GM12878 (cell line): ENCODE data around the gene FHOD3. TPM values are rescaled to one million over a fixed set of nuclear protein-coding genes. Genes with fewer than 3 reads are reported as not detected.

Source experiments
- ATAC-seq: fragments of 200-7000 bp; cut with Tn5 transposase; 3 replicates; pipeline ENCODE4 v1.9.1; 2020; ENCODE audit warnings: mild to moderate bottlenecking, moderate library complexity
- BruUV-seq: library from RNA; stranded (reverse); fragments of 400-500 nt; replicated peaks from 2 replicates; lab custom pipeline; 2021; lab: Mats Ljungman, UMichigan
- CTCF ChIA-PET: fragments of 300-600 bp; sonication (Branson Sonifier 250); formaldehyde crosslinking; extraction: SDS; loops from one replicate; lab custom pipeline; 2021; ENCODE audit warnings: inconsistent platforms; lab: Yijun Ruan, JAX
- POLR2A ChIA-PET: fragments of 350-600 bp; formaldehyde crosslinking; extraction: SDS; loops from one replicate; lab custom pipeline; 2021; ENCODE audit warnings: inconsistent platforms; lab: Charles Lee
- RAD21 ChIA-PET: fragments of 300-600 bp; sonication (Branson Sonifier 250); formaldehyde crosslinking; loops from one replicate; lab custom pipeline; 2023; ENCODE audit warnings: antibody characterized with exemption; ENCODE audit not compliant: unreplicated experiment; lab: Charles Lee
- SMC1A ChIA-PET: fragments of 300-600 bp; sonication (Branson Sonifier 250); formaldehyde crosslinking; loops from one replicate; lab custom pipeline; 2023; ENCODE audit not compliant: unreplicated experiment, uncharacterized antibody; lab: Charles Lee
- DNase-seq: peaks from one replicate; pipeline ENCODE4 v3.0.0-alpha.2; 2011; ENCODE audit warnings: low read depth, low spot score
- FAIRE-seq: peaks from 3 replicates; lab custom pipeline; 2011; peaks lifted over from hg19 to GRCh38; lab: Jason Lieb, UNC
- H2AFZ ChIP-seq: 2 replicates; pipeline ENCODE4 v1.6.0; 2011; ENCODE audit warnings: low read depth, low read length, control low read depth; ENCODE audit not compliant: control insufficient read depth
- H3K27ac ChIP-seq: 2 replicates; pipeline ENCODE4 v1.5.1; 2011; ENCODE audit warnings: control low read depth; ENCODE audit not compliant: control insufficient read depth, insufficient read depth
- H3K27me3 ChIP-seq, 2 experiments: replicated peaks in 1 of 2; 2 replicates each; pipeline versions ENCODE4 v1.6.0 to v1.6.1; 2011; ENCODE audit warnings: low read length in 1 of 2; ENCODE audit not compliant: control insufficient read depth in 2 of 2, insufficient read depth in 2 of 2
- H3K36me3 ChIP-seq, 2 experiments: 2 replicates each; pipeline ENCODE4 v1.5.1; 2011; ENCODE audit warnings: low read length in 1 of 2; ENCODE audit not compliant: control insufficient read depth in 2 of 2, insufficient read depth in 2 of 2
- H3K4me1 ChIP-seq: 2 replicates; pipeline ENCODE4 v1.6.1; 2011; ENCODE audit warnings: mild to moderate bottlenecking, low read length, moderate library complexity, mixed read lengths; ENCODE audit not compliant: control insufficient read depth, insufficient read depth
- H3K4me2 ChIP-seq: 2 replicates; pipeline ENCODE4 v1.6.0; 2011; ENCODE audit warnings: control low read depth; ENCODE audit not compliant: control insufficient read depth, insufficient read depth
- H3K4me3 ChIP-seq: fragments of 200-600 bp; sonication (generic); 2 replicates; pipeline ENCODE4 v1.5.1; 2016
- H3K79me2 ChIP-seq: 2 replicates; pipeline ENCODE4 v1.6.0; 2011; ENCODE audit warnings: low read length; ENCODE audit not compliant: control insufficient read depth, insufficient read depth
- H3K9ac ChIP-seq: 2 replicates; pipeline ENCODE4 v1.8.0; 2011; ENCODE audit warnings: low read length, control low read depth, mixed read lengths; ENCODE audit not compliant: control insufficient read depth, insufficient read depth
- H3K9me3 ChIP-seq: replicated peaks from 3 replicates; pipeline ENCODE4 v1.5.1; 2011; ENCODE audit warnings: mild to moderate bottlenecking, low read length; ENCODE audit not compliant: control insufficient read depth, insufficient read depth
- H4K20me1 ChIP-seq: 2 replicates; pipeline ENCODE4 v1.6.0; 2011; ENCODE audit not compliant: control insufficient read depth, insufficient read depth
- BRCA1 ChIP-seq: IDR thresholded peaks from 2 replicates; pipeline ENCODE4 v1.6.1; 2011; ENCODE audit warnings: low read depth, low read length, improper control_type of control experiment
- ETV6 ChIP-seq, 2 experiments: fragments of 450-650 bp in 1 of 2; IDR thresholded peaks in 1 of 2; conservative IDR thresholded peaks in 1 of 2; 2 replicates each; pipeline ENCODE4 v1.6.1; 2014; ENCODE audit warnings: antibody characterized with exemption in 1 of 2, borderline replicate concordance in 1 of 2, low read depth in 1 of 2, mild to moderate bottlenecking in 1 of 2, moderate library complexity in 1 of 2
- HDGF ChIP-seq: fragments of 450-650 bp; IDR thresholded peaks from 2 replicates; pipeline ENCODE4 v1.6.1; 2016; ENCODE audit warnings: antibody characterized with exemption
- KLF5 ChIP-seq: fragments of 450-650 bp; IDR thresholded peaks from 2 replicates; pipeline ENCODE4 v1.6.1; 2014; ENCODE audit warnings: mild to moderate bottlenecking; ENCODE audit not compliant: partially characterized antibody
- NRF1 ChIP-seq: conservative IDR thresholded peaks from 2 replicates; pipeline ENCODE4 v1.6.1; 2011; ENCODE audit warnings: mild to moderate bottlenecking, low read depth, low read length, improper control_type of control experiment
- RAD21 ChIP-seq: IDR thresholded peaks from 2 replicates; pipeline ENCODE4 v1.6.1; 2011; ENCODE audit warnings: mild to moderate bottlenecking, low read depth, low read length, moderate library complexity; ENCODE audit not compliant: insufficient read depth
- SMAD1 ChIP-seq: fragments of 450-650 bp; IDR thresholded peaks from 2 replicates; pipeline ENCODE4 v1.6.1; 2018; ENCODE audit warnings: mild to moderate bottlenecking, low read depth; ENCODE audit not compliant: partially characterized antibody
- TCF12 ChIP-seq: IDR thresholded peaks from 2 replicates; pipeline ENCODE4 v1.6.1; 2011; ENCODE audit warnings: low read depth, mild to moderate bottlenecking, low read length
- ZBED1 ChIP-seq: IDR thresholded peaks from 2 replicates; pipeline ENCODE4 v1.6.1; 2016; ENCODE audit warnings: borderline replicate concordance
- ZNF217 ChIP-seq: fragments of 450-650 bp; IDR thresholded peaks from 2 replicates; pipeline ENCODE4 v1.6.1; 2017; ENCODE audit warnings: antibody characterized with exemption, mild to moderate bottlenecking
- WGBS: methylation state at CpG from one replicate; pipeline ENCODE4 v1.1.6; 2016; ENCODE audit warnings: low lambda C conversion rate; ENCODE audit not compliant: insufficient replicate concordance, insufficient coverage; ENCODE audit errors: missing lambda C conversion rate; 5-methylcytosine and 5-hydroxymethylcytosine counted together
- in situ Hi-C: fragments of 300-500 bp; cut with MboI; formaldehyde crosslinking; loops from 9 replicates; pipeline ENCODE4 v1.14.3; 2018; ENCODE audit warnings: mixed read lengths
- intact Hi-C: fragments of 100-400 bp; cut with micrococcal nuclease; formaldehyde crosslinking; loops from one replicate; pipeline ENCODE4 v1.14.2; 2022; ENCODE audit not compliant: unreplicated experiment
- polyA plus RNA-seq, 11 experiments: library from polyadenylated mRNA; depleted of rRNA in 4 of 11; unstranded in 6 of 11; stranded (reverse) in 5 of 11; fragments of >200 nt; fragmentation: Nextera tagmentation in 4 of 11; fragmentation: Illumina TruSeq in 1 of 11; extraction: Ambion mirVana in 4 of 11; extraction: Trizol in 1 of 11; gene quantifications; 1 replicate in 1 of 11; 2 replicates in 10 of 11; pipeline versions ENCODE4 v1.2.1 to v1.2.3, GENCODE V29; 2011 to 2016; ENCODE audit warnings: inconsistent platforms in 2 of 11, missing spikeins in 2 of 11, low read depth in 1 of 11
- total RNA-seq, 4 experiments: library from RNA; depleted of rRNA in 3 of 4; stranded (reverse); fragments of >200 nt in 3 of 4; fragmentation: Illumina TruSeq in 1 of 4; extraction: Trizol in 1 of 4; gene quantifications; 2 replicates each; pipeline versions ENCODE4 v1.2.1 to v1.2.3, GENCODE V29; 2013 to 2021

FHOD3 gene
- total and polyA plus RNA-seq, 10 of the 15 experiments (the other 5 are each of a cell fraction or from before 2014, with no cell fraction given) = 0.77 to 26.7 (median 10.4) TPM

DNA sequence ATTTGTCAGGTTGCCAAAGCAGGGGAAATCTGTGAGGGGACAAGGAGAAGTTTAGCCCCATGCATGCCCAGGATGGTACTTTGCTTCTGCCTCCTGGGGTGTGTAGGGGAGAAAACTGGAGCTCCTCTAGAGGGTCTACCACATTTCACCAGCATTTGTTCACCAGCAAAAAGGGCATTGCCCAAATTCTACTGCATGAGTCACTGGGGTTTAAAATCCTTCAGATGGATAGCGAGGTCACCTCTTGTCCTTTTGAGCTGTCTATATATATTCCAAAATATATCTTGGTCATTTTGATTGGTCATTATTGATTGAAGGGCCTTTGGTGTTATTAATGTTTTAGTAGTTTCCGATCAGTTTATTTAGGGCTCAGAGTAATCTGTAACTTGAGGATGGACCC, 18.7 kb downstream of the FHOD3 start (continued):
- TF ChIP-seq ZBED1 = no peak
- TF ChIP-seq SMAD1 = no peak
- no peak for TF ChIP-seq RAD21
- no peak for TF ChIP-seq NRF1
- no peak for TF ChIP-seq ZNF217
- TF ChIP-seq TCF12 = no peak
- TF ChIP-seq KLF5 = no peak
- no peak for TF ChIP-seq BRCA1

DNA sequence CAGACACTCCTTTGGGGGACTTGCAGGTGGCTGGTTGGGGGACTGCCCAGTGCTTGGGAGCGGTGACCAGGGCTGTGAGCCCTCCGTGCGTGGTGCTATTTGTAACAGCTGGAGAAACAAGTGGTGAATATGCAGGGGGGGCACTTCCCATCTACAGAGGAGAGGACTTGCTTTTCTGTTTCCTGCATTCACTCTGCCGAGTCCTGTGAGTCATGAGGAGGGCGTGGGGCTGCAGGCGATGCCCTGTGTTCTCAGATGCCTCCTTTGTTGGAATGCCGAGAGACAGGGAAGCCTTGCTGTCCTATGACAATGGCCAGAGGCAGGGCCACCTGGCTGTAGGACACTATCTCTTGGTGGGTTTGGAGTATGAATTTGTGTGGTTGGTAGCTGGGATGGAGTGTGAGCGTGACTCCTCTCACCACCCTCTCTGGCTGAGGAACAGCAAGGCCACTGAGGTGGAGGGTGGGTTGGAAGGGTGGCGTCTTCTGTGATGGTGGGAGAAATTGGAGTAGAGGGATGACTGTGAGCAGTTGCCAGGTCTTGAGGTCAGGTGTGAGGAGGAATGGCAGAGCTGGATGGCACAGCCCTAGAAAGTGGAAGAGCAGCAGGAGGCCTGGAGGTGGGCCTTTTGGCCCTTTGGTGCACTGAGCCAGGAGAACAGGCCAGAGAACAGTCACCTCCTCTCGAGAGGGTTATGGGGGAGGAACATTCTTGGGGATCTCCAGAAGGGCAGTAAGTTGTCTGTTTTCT, 24.3 kb downstream of the FHOD3 start:
- H3K4me2 ChIP-seq = no peak overlapping the region
- RAD21 ChIA-PET = interaction anchor here (1.0 to 1.8 kb wide), 4 partner anchors 21 to 90 kb away, joined by 3 to 4 read pairs (median 4); no protein-coding TSS in a partner anchor
- no peak overlapping the region for H3K9ac ChIP-seq
- intact Hi-C loops (no loop called here), in situ Hi-C loops (no loop called here)
- no peaks in the 10 kb centered on the region for H4K20me1 ChIP-seq
- CTCF ChIA-PET = no interaction called here
- peaks cover 3% of the 10 kb centered on the region; the same call in 1 of the 2 replicates for H3K4me1 ChIP-seq
- ATAC-seq (peak; percentile 60), FAIRE-seq (no peak), DNase-seq (no peak)
- H3K79me2 ChIP-seq = no peaks in the 10 kb centered on the region; the same call in 1 of the 2 replicates
- no peak overlapping the region for H3K4me3 ChIP-seq
- TF ChIP-seq HDGF (peak; percentile 54; the same call in 1 of the 2 replicates), ETV6 (conservative IDR thresholded peaks at IDR 0.05 in 1 of 2, IDR thresholded peaks at IDR 0.05 in 1 of 2; ENCODE audit: borderline replicate concordance in 1 of 2, low read depth in 1 of 2) (no peak)
- H2AFZ ChIP-seq = no peak overlapping the region
- no TSS peak for BruUV-seq
- H3K36me3 ChIP-seq = no peaks in the 10 kb centered on the region
- no peaks in the 10 kb centered on the region for H3K9me3 ChIP-seq
- H3K27me3 ChIP-seq = peaks cover 0 to 4% of the 10 kb centered on the region in 2 experiments; a peak in 1 of 4 replicates
- SMC1A ChIA-PET = interaction anchor here (0.7 to 13.3 kb wide), 7 partner anchors 8 to 41 kb away, joined by 3 to 125 read pairs (median 6); partner anchors contain the start of gene FHOD3
- POLR2A ChIA-PET = interaction anchor here (0.9 to 1.2 kb wide), 4 partner anchors 11 to 23 kb away, joined by 3 to 5 read pairs (median 4); no protein-coding TSS in a partner anchor
- WGBS = 26% methylated on average over 10 of the region's 10 CpGs
- no peak overlapping the region for H3K27ac ChIP-seq
